A549 (cell line): ENCODE data around the gene TLR9. TPM values are rescaled to one million over a fixed set of nuclear protein-coding genes. Genes with fewer than 3 reads are reported as not detected.

ENCODE experiments used
- ATAC-seq, 2 experiments: fragments of 200-7000 bp in 1 of 2; fragments of >200 bp in 1 of 2; cut with Nextera tagmentation in 1 of 2; cut with Tn5 transposase in 1 of 2; 3 replicates each; pipeline versions ENCODE4 v1.8.0 to v1.9.1; 2018 to 2020; ENCODE audit warnings: mild to moderate bottlenecking in 1 of 2, moderate library complexity in 1 of 2
- CTCF ChIA-PET: fragments of 300-600 bp; sonication (Branson Sonifier 250); formaldehyde crosslinking; extraction: SDS; loops from one replicate; lab custom pipeline; 2021; ENCODE audit warnings: antibody characterized with exemption, inconsistent platforms; lab: Yijun Ruan, JAX
- POLR2A ChIA-PET: fragments of 350-600 bp; formaldehyde crosslinking; extraction: SDS; loops from one replicate; lab custom pipeline; 2021; ENCODE audit warnings: antibody characterized with exemption, inconsistent platforms; lab: Yijun Ruan, JAX
- DNase-seq, 2 experiments: peaks; one replicate each; pipeline versions ENCODE4 v3.0.0 to v3.0.0-alpha.2; 2011 to 2016; ENCODE audit warnings: low read depth in 1 of 2, low spot score in 1 of 2
- FAIRE-seq: peaks from 2 replicates; lab custom pipeline; 2011; peaks lifted over from hg19 to GRCh38; lab: Jason Lieb, UNC
- H3K27ac ChIP-seq, 2 experiments: fragments of >200 bp; sonication (Bioruptor Twin); formaldehyde crosslinking; 3 replicates each; pipeline ENCODE4 v1.5.1; 2016 to 2017
- H3K4me1 ChIP-seq: fragments of >200 bp; sonication (Bioruptor Twin); formaldehyde crosslinking; 3 replicates; pipeline ENCODE4 v1.6.1; 2016
- H3K4me2 ChIP-seq: fragments of >200 bp; sonication (Bioruptor Twin); formaldehyde crosslinking; 3 replicates; pipeline ENCODE4 v1.6.1; 2016
- H3K4me3 ChIP-seq: fragments of >200 bp; sonication (Bioruptor Twin); formaldehyde crosslinking; 3 replicates; pipeline ENCODE4 v1.5.1; 2016
- H3K9me3 ChIP-seq: fragments of >200 bp; sonication (Bioruptor Twin); formaldehyde crosslinking; 3 replicates; pipeline ENCODE4 v1.6.1; 2016
- ATOH8 ChIP-seq: fragments of 250-450 bp; sonication (Bioruptor Pico); IDR thresholded peaks from 2 replicates; pipeline ENCODE4 v1.5.0; 2020; ENCODE audit warnings: low read depth, mild to moderate bottlenecking, moderate library complexity
- CBX8 ChIP-seq: fragments of 200-600 bp; sonication (generic); IDR thresholded peaks from 2 replicates; pipeline ENCODE4 v1.6.1; 2016
- CHD2 ChIP-seq: fragments of 150-350 bp; IDR thresholded peaks from 2 replicates; pipeline ENCODE4 v1.6.1; 2014; ENCODE audit warnings: low read length; ENCODE audit not compliant: partially characterized antibody
- ESRRA ChIP-seq: fragments of 150-350 bp; IDR thresholded peaks from 2 replicates; pipeline ENCODE4 v1.6.1; 2014; ENCODE audit warnings: mild to moderate bottlenecking, low read length, borderline replicate concordance
- FOSB ChIP-seq: fragments of 250-450 bp; sonication (Bioruptor Pico); IDR thresholded peaks from 2 replicates; pipeline ENCODE4 v1.5.0; 2020; ENCODE audit warnings: mild to moderate bottlenecking, moderate library complexity
- HDAC2 ChIP-seq: fragments of 200-600 bp; sonication (generic); IDR thresholded peaks from 2 replicates; pipeline ENCODE4 v1.6.1; 2016
- HES2 ChIP-seq: fragments of >200 bp; sonication (Bioruptor Twin); formaldehyde crosslinking; IDR thresholded peaks from 2 replicates; pipeline ENCODE4 v1.6.1; 2016
- HEYL ChIP-seq: fragments of 250-450 bp; sonication (Bioruptor Pico); IDR thresholded peaks from 2 replicates; pipeline ENCODE4 v1.8.0; 2021; ENCODE audit warnings: mild to moderate bottlenecking, moderate library complexity
- HOXB13 ChIP-seq: fragments of 250-450 bp; sonication (Bioruptor Pico); IDR thresholded peaks from 2 replicates; pipeline ENCODE4 v1.5.0; 2020; ENCODE audit warnings: low read depth, mild to moderate bottlenecking, moderate library complexity
- JUN ChIP-seq, 2 experiments: fragments of >200 bp; sonication (Bioruptor Twin); formaldehyde crosslinking; IDR thresholded peaks; 2 replicates in 1 of 2; 3 replicates in 1 of 2; pipeline ENCODE4 v1.6.1; 2016 to 2017
- MAFK ChIP-seq: fragments of 450-650 bp; IDR thresholded peaks from 2 replicates; pipeline ENCODE4 v1.6.1; 2014; ENCODE audit not compliant: partially characterized antibody
- NFE2L2 ChIP-seq: fragments of 150-350 bp; conservative IDR thresholded peaks from 2 replicates; pipeline ENCODE4 v1.6.1; 2014; ENCODE audit warnings: low read length
- NPAS2 ChIP-seq: fragments of 250-450 bp; sonication (Bioruptor Pico); IDR thresholded peaks from 2 replicates; pipeline ENCODE4 v1.8.0; 2022; ENCODE audit warnings: mild to moderate bottlenecking, moderate library complexity, borderline replicate concordance
- PBX3 ChIP-seq: IDR thresholded peaks from 2 replicates; pipeline ENCODE4 v1.6.1; 2012
- POLR2A ChIP-seq: IDR thresholded peaks from 2 replicates; pipeline ENCODE4 v1.6.1; 2012; ENCODE audit warnings: mild to moderate bottlenecking, low read length
- POLR2AphosphoS2 ChIP-seq: conservative IDR thresholded peaks from 2 replicates; pipeline ENCODE4 v1.6.1; 2012; ENCODE audit warnings: low read length, improper control_type of control experiment, inconsistent platforms
- SMC3 ChIP-seq: fragments of >200 bp; sonication (Bioruptor Twin); formaldehyde crosslinking; IDR thresholded peaks from 3 replicates; pipeline ENCODE4 v1.6.1; 2018; ENCODE audit warnings: inconsistent platforms
- SREBF2 ChIP-seq: fragments of 450-650 bp; IDR thresholded peaks from 2 replicates; pipeline ENCODE4 v1.6.1; 2014; ENCODE audit warnings: mild to moderate bottlenecking, moderate library complexity
- USF2 ChIP-seq: fragments of 450-650 bp; IDR thresholded peaks from 2 replicates; pipeline ENCODE4 v1.6.1; 2014; ENCODE audit warnings: antibody characterized with exemption
- ZFP36 ChIP-seq: fragments of 450-650 bp; IDR thresholded peaks from 2 replicates; pipeline ENCODE4 v1.6.1; 2014; ENCODE audit warnings: borderline replicate concordance; ENCODE audit not compliant: partially characterized antibody
- ZSCAN20 ChIP-seq: fragments of 250-450 bp; sonication (Bioruptor Pico); IDR thresholded peaks from 2 replicates; pipeline ENCODE4 v1.8.0; 2022; ENCODE audit warnings: mild to moderate bottlenecking, moderate library complexity
- WGBS: methylation state at CpG from one replicate; pipeline ENCODE4 v1.1.6; 2017; ENCODE audit errors: missing lambda C conversion rate; 5-methylcytosine and 5-hydroxymethylcytosine counted together
- polyA plus RNA-seq, 4 experiments: library from polyadenylated mRNA; depleted of rRNA in 3 of 4; stranded (reverse); fragments of >200 nt; fragmentation: RNase III in 1 of 4; extraction: RNeasy Plus Mini Kit Qiagen cat#74134 plus additional on column Dnase treatment in 1 of 4; gene quantifications; 2 replicates in 3 of 4; 3 replicates in 1 of 4; pipeline ENCODE4 v1.2.3, GENCODE V29; 2011 to 2017
- TF ChIP-seq, protein P1 (sequence below): fragments of >200 bp; sonication (Bioruptor Twin); formaldehyde crosslinking; IDR thresholded peaks from 3 replicates; pipeline ENCODE4 v1.5.1; 2016
- TF ChIP-seq, protein P2 (sequence below): fragments of 150-350 bp; IDR thresholded peaks from 2 replicates; pipeline ENCODE4 v1.6.1; 2014; ENCODE audit warnings: low read depth, mild to moderate bottlenecking, low read length

The TLR9 gene
- polyA plus RNA-seq, 2 of the 4 experiments (the other 2 are of a cell fraction) = 0.04 TPM; not detected in 1

DNA sequence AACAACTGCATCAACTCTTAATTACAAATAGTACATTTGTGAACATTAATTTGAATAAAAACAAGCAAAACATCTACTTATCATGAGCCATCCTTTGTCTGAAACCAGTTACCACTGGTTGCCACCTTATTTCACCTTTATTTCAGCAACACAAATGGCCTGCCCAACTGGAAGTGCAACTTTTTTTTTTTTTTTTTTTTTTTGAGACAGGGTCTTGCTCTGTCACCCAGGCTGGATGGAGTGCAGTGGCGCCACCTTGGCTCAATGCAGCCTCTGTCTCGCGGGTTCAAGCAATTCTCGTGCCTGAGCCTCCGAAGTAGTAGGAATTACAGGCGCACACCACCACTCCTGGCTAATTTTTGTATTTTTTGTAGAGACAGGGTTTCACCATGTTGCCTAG lies 39.9 kb upstream of the TLR9 start:
- Histone ChIP-seq H3K9me3 (no peaks in the 10 kb centered on the region), H3K4me1 (no peaks in the 10 kb centered on the region), H3K4me2 (no peak overlapping the region), H3K4me3 (no peak overlapping the region), H3K27ac (no peak overlapping the region)
- ChIA-PET CTCF (interaction anchor here (1.2 kb wide), 1 partner anchor 12 kb away, joined by 3 read pairs; no protein-coding TSS in a partner anchor), POLR2A (no interaction called here)
- 99% methylated on average over 6 of the region's 6 CpGs for WGBS
- FAIRE-seq (no peak), ATAC-seq (no peak), DNase-seq (no peak)
- TF ChIP-seq, protein P1, sequence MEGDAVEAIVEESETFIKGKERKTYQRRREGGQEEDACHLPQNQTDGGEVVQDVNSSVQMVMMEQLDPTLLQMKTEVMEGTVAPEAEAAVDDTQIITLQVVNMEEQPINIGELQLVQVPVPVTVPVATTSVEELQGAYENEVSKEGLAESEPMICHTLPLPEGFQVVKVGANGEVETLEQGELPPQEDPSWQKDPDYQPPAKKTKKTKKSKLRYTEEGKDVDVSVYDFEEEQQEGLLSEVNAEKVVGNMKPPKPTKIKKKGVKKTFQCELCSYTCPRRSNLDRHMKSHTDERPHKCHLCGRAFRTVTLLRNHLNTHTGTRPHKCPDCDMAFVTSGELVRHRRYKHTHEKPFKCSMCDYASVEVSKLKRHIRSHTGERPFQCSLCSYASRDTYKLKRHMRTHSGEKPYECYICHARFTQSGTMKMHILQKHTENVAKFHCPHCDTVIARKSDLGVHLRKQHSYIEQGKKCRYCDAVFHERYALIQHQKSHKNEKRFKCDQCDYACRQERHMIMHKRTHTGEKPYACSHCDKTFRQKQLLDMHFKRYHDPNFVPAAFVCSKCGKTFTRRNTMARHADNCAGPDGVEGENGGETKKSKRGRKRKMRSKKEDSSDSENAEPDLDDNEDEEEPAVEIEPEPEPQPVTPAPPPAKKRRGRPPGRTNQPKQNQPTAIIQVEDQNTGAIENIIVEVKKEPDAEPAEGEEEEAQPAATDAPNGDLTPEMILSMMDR = no peak
- TF ChIP-seq CHD2 (no peak), ZFP36 (no peak), SMC3 (no peak), FOSB (CRISPR knock-in tag) (no peak), HES2 (no peak), SREBF2 (no peak), MAFK (no peak), HDAC2 (no peak), POLR2AphosphoS2 (no peak), PBX3 (no peak), HOXB13 (CRISPR knock-in tag) (no peak), POLR2A (no peak), ESRRA (no peak), ZSCAN20 (CRISPR knock-in tag) (no peak), HEYL (CRISPR knock-in tag) (no peak), CBX8 (no peak), ATOH8 (CRISPR knock-in tag) (no peak), NFE2L2 (no peak)

DNA sequence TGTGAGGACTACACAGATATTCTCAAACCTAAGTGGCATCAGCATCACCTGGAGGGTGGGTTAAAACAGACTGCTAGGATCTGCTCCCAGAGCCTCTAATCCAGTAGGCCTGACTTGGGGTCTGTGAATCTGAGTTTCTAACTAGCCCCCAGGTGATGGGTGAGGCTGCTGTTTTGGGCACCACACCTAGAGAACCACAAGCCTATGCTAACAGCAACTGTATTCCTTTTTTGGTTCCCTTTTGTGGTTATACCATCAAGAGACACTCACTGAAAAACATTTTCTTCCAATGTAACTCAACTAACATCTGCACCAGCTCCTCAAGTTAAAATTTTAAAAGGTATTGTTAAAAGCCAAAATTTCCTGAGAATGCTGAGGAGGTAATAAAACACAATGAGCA lies 37.0 kb upstream of the TLR9 start:
- DNase-seq = no peak
- TF ChIP-seq JUN (IDR thresholded peaks at IDR 0.05) (no peak), USF2 (no peak), ZSCAN20 (CRISPR knock-in tag) (no peak), HDAC2 (no peak), HES2 (no peak), HEYL (CRISPR knock-in tag) (no peak), NPAS2 (CRISPR knock-in tag) (no peak), POLR2A (no peak), MAFK (no peak), CHD2 (no peak)
- TF ChIP-seq, protein P2, sequence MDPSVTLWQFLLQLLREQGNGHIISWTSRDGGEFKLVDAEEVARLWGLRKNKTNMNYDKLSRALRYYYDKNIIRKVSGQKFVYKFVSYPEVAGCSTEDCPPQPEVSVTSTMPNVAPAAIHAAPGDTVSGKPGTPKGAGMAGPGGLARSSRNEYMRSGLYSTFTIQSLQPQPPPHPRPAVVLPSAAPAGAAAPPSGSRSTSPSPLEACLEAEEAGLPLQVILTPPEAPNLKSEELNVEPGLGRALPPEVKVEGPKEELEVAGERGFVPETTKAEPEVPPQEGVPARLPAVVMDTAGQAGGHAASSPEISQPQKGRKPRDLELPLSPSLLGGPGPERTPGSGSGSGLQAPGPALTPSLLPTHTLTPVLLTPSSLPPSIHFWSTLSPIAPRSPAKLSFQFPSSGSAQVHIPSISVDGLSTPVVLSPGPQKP = no peak
- TF ChIP-seq, all 56 proteins: peak for 0
- H3K4me3 ChIP-seq = no peak overlapping the region
- POLR2A ChIA-PET = no interaction called here
- no peak overlapping the region for H3K4me2 ChIP-seq
- H3K27ac ChIP-seq = no peak overlapping the region
- H3K4me1 ChIP-seq = no peaks in the 10 kb centered on the region
- ATAC-seq = no peak
- FAIRE-seq = no peak
- H3K9me3 ChIP-seq = no peaks in the 10 kb centered on the region
- CTCF ChIA-PET = interaction anchor here (1.3 kb wide), 1 partner anchor 15 kb away, joined by 3 read pairs; no protein-coding TSS in a partner anchor
